Fibroblast of mammary gland (primary cell): ENCODE measurements around the gene AADAT.
A peak's percentile ranks its signal among the peaks of the same experiment; 100 is the strongest.
"Not testable (repeated sequence)": the region's sequence is repeated elsewhere in the genome, so short reads cannot be mapped to it uniquely, and the experiment has no call there.

ENCODE experiments used
- DNase-seq: peaks from one replicate; pipeline ENCODE4 v3.0.0-alpha.2; 2010; ENCODE audit warnings: low read depth
- H3K4me3 ChIP-seq: 2 replicates; pipeline ENCODE4 v1.5.1; 2011; ENCODE audit warnings: low read depth, mild to moderate bottlenecking, low read length, moderate library complexity; ENCODE audit not compliant: control insufficient read depth
- TF ChIP-seq, protein P1 (sequence below): conservative IDR thresholded peaks from 2 replicates; pipeline ENCODE4 v1.5.1; 2011; ENCODE audit warnings: low read depth, low read length, inconsistent platforms; ENCODE audit not compliant: control insufficient read depth, insufficient read depth

AADAT gene

GRCh38 chr4:170051402-170051801 lies 38.4 kb downstream of the AADAT start:
- DNase-seq: no peak
- H3K4me3 ChIP-seq: no peak overlapping the region
- TF ChIP-seq, protein P1, sequence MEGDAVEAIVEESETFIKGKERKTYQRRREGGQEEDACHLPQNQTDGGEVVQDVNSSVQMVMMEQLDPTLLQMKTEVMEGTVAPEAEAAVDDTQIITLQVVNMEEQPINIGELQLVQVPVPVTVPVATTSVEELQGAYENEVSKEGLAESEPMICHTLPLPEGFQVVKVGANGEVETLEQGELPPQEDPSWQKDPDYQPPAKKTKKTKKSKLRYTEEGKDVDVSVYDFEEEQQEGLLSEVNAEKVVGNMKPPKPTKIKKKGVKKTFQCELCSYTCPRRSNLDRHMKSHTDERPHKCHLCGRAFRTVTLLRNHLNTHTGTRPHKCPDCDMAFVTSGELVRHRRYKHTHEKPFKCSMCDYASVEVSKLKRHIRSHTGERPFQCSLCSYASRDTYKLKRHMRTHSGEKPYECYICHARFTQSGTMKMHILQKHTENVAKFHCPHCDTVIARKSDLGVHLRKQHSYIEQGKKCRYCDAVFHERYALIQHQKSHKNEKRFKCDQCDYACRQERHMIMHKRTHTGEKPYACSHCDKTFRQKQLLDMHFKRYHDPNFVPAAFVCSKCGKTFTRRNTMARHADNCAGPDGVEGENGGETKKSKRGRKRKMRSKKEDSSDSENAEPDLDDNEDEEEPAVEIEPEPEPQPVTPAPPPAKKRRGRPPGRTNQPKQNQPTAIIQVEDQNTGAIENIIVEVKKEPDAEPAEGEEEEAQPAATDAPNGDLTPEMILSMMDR: no peak

- no peak overlapping the region for H3K4me3 ChIP-seq
- TF ChIP-seq, protein P1: no peak
Observed at GRCh38 chr4:170049766-170050165, 40.0 kb downstream of the AADAT start.

DNA sequence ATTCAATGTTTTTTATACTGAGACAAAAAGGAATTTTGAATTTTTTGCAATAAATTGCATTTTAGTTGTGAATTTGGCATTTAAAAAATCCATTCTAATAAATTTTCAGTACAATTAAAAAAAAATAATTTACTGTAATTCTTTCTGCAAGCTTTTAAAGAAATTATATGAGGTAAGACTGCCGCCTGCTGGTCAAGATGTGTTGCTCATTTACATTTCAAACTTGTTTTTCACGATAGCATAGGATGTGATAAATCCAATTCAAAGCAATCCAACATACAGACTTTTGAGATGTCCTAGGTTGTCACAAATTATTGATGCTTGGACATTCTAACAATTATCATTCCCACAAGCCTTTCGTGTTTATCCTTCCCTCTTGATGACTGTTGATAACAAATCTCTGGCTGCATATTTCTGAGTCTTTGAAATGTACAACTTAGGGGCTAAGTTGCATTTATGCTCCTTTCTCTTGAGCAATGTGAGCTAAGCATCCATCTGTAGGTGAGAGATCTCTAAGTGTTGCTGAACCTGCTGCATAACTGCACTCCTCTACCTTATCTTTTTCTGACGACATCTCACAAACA lies 41.9 kb downstream of the AADAT start:
- DNase-seq: peak; percentile 73
- TF ChIP-seq, protein P1: peak; percentile 69
- H3K4me3 ChIP-seq: no peak overlapping the region

More at GRCh38 chr4:170049766-170050165, 40.0 kb downstream of the AADAT start:
- no peak for DNase-seq

DNA sequence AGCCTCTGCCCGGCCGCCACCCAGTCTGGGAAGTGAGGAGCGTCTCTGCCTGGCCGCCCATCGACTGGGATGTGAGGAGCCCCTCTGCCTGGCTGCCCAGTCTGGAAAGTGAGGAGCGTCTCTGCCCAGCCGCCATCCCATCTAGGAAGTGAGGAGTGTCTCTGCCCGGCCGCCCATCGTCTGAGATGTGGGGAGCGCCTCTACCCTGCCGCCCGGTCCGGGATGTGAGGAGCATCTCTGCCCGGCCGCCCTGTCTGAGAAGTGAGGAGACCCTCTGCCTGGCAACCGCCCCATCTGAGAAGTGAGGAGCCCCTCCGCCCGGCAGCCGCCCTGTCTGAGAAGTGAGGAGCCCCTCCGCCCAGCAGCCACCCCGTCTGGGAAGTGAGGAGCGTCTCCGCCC lies 43.6 kb downstream of the AADAT start:
- not testable (repeated sequence) for H3K4me3 ChIP-seq, DNase-seq

GRCh38 chr4:170040031-170040680 lies 49.6 kb downstream of the AADAT start:
- H3K4me3 ChIP-seq: no peak overlapping the region
- DNase-seq: no peak
- TF ChIP-seq, protein P1: no peak

GRCh38 chr4:170038769-170039168 lies 51.0 kb downstream of the AADAT start:
- no peak for DNase-seq
- TF ChIP-seq, protein P1: no peak

DNA sequence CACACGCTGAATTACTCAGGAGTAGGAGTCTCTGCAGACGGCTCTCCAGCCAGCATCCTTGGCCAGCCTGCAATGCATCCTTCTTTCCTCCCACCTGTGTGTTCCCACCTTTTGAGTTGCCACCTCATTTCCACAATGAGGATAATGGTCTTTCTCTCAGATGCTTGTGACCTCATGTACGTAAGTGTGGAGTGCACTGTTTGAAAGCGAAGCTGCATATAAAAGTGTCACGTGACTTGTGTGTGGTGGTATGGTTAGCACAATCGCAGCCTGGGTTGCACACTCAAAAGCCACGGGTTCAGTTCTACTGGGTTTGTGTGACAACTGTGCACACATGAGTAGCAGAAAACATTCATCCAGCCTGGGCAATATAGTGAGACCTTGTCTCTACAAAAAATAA lies 51.5 kb downstream of the AADAT start:
- no peak for DNase-seq
- no peak overlapping the region for H3K4me3 ChIP-seq
- TF ChIP-seq, protein P1: no peak

More at GRCh38 chr4:170038769-170039168, 51.0 kb downstream of the AADAT start:
- no peak overlapping the region for H3K4me3 ChIP-seq
